ENCODE results near the gene NOC2L. TPM values are rescaled to one million over a fixed set of nuclear protein-coding genes. Genes with fewer than 3 reads are reported as not detected.

The NOC2L gene
- total and polyA plus RNA-seq, 2 experiments from 2014 or later: 95.4 to 119 TPM

DNA sequence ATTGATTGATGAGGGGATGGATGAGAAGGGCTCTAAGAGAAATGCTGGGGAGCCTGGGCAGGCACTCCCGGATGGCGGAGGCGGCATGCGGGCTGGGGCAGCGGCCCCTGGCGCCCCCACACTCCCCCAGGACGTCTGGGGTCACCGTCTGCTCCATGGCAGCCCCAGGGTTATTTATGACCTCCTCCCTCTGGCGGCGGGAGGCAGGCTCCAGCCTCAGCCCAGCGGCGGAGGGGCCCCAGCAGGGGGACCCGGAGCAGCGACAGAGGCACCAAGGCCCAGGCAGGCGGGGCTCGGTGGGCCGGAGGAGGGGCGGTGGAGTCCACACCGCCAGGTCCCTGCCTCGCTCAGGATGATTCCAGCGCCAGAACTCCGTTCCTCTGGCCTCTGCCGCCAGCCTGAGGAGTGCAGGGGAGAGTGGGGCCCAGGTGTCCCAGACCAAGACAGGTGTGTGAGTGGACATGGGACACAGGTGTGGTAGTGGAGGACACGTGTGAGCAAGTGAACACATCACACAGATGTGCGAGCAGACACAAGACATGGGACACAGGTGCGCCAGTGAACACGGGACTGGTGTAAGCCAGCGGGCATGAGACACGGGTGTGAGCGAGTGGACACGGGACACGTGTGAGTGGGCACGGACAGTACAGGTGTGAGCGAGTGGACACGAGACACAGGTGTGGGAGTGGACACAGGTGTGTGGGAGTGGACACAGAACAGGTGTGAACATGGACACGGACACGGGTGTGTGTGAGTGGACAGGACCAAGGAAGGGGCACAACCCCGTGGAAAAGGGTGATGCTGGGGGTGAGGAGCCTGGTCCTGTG is 37.8 kb downstream of the NOC2L start:
- H3K4me1 ChIP-seq (ENCODE audit: low read depth): peaks cover 26% of the 10 kb centered on the region
- TF ChIP-seq CTCF (IDR thresholded peaks at IDR 0.05; ENCODE audit: low read depth, low read length): peak; percentile 48
- peaks cover 8% of the 10 kb centered on the region for H3K27me3 ChIP-seq
- peak; percentile 79 to 93 for DNase-seq (ENCODE audit: low read depth in 1 of 2, low spot score in 1 of 2)
- no peak overlapping the region for H3K4me3 ChIP-seq
- H3K36me3 ChIP-seq: no peaks in the 10 kb centered on the region
- H3K9me3 ChIP-seq (ENCODE audit: low read depth): no peaks in the 10 kb centered on the region
- H3K27ac ChIP-seq: no peak overlapping the region

DNA sequence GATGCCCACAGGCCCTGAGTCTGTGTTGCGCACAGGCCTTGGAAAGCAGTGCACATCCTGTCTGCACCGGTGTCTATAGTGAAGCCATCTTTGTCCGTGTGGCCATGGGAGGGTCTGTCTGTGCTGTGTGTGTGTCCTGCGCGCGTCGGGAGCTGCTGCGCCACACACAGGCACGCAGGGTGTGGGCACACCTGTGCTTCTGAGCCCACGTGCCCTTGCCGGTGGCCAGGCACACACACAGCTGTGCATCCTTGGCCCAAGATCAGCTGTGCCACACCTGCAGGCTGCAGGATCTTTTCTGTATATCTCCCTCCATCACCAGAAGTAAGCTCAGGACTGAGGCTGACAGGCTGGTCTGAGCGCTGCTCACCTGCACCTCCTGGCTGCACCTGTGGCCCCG is 38.5 kb downstream of the NOC2L start:
- no peaks in the 10 kb centered on the region for H3K9me3 ChIP-seq (ENCODE audit: low read depth)
- no peaks in the 10 kb centered on the region for H3K36me3 ChIP-seq
- no peak for TF ChIP-seq CTCF (IDR thresholded peaks at IDR 0.05; ENCODE audit: low read depth, low read length)
- peaks cover 4% of the 10 kb centered on the region for H3K27me3 ChIP-seq
- no peak overlapping the region for H3K4me3 ChIP-seq
- no peak overlapping the region for H3K27ac ChIP-seq
- DNase-seq (ENCODE audit: low read depth in 1 of 2, low spot score in 1 of 2): no peak
- peaks cover 26% of the 10 kb centered on the region for H3K4me1 ChIP-seq (ENCODE audit: low read depth)

DNA sequence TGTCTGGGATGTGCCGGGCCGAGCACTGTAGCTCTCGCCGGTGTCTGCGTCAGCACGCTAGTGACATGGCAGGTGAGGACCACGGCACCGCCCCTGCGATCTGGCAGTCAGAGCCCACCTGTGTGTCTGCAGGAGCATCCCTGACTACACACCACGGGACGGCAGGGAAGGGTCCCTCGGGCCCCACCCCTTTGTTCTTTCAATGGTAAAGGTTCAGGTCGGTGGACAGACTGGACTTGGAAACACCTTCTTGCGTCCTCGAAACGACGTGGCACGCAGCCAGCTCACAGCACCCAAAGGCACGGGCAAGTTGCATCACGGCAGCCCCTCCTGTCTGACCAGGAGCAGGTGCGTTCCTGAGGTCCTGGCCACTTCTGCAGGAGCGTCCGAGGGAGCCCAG is 39.0 kb downstream of the NOC2L start:
- Histone ChIP-seq H3K27me3 (peaks cover 4% of the 10 kb centered on the region), H3K27ac (no peak overlapping the region), H3K4me1 (ENCODE audit: low read depth) (peaks cover 26% of the 10 kb centered on the region), H3K4me3 (no peak overlapping the region), H3K9me3 (ENCODE audit: low read depth) (no peaks in the 10 kb centered on the region), H3K36me3 (no peaks in the 10 kb centered on the region)
- no peak for TF ChIP-seq CTCF (IDR thresholded peaks at IDR 0.05; ENCODE audit: low read depth, low read length)
- no peak for DNase-seq (ENCODE audit: low read depth in 1 of 2, low spot score in 1 of 2)

- no peaks in the 10 kb centered on the region for H3K36me3 ChIP-seq
- H3K27me3 ChIP-seq: no peaks in the 10 kb centered on the region
- peaks cover 26% of the 10 kb centered on the region for H3K4me1 ChIP-seq (ENCODE audit: low read depth)
- no peak overlapping the region for H3K27ac ChIP-seq
- DNase-seq (ENCODE audit: low read depth in 1 of 2, low spot score in 1 of 2): no peak
- TF ChIP-seq CTCF (IDR thresholded peaks at IDR 0.05; ENCODE audit: low read depth, low read length): no peak
- no peaks in the 10 kb centered on the region for H3K9me3 ChIP-seq (ENCODE audit: low read depth)
- H3K4me3 ChIP-seq: no peak overlapping the region
Observed at GRCh38 chr1:919271-919872, 39.7 kb downstream of the NOC2L start.

GRCh38 chr1:918843-919242 is 40.2 kb downstream of the NOC2L start:
- DNase-seq (ENCODE audit: low read depth in 1 of 2, low spot score in 1 of 2): no peak
- Histone ChIP-seq H3K4me3 (no peak overlapping the region), H3K4me1 (ENCODE audit: low read depth) (peaks cover 26% of the 10 kb centered on the region), H3K36me3 (no peaks in the 10 kb centered on the region), H3K27me3 (no peaks in the 10 kb centered on the region), H3K9me3 (ENCODE audit: low read depth) (no peaks in the 10 kb centered on the region), H3K27ac (no peak overlapping the region)
- no peak for TF ChIP-seq CTCF (IDR thresholded peaks at IDR 0.05; ENCODE audit: low read depth, low read length)
